Thoracic aorta (tissue), 2 donors: ENCODE data around the gene ABCF3. TPM values are rescaled to one million over a fixed set of nuclear protein-coding genes. Genes with fewer than 3 reads are reported as not detected.

ENCODE experiments used
- ATAC-seq: fragments of 150-250 bp; one replicate; pipeline ENCODE4 v1.8.0; 2017; ENCODE audit warnings: low read depth; ENCODE audit not compliant: insufficient number of reproducible peaks, low FRiP score
- DNase-seq: peaks from one replicate; pipeline ENCODE4 v3.0.0-alpha.2; 2020; ENCODE audit warnings: low spot score
- H3K27ac ChIP-seq, 2 donors: fragments of 200-600 bp; sonication (generic); 1 replicate in 1 of 2; 2 replicates in 1 of 2; pipeline ENCODE4 v1.5.1; 2016; ENCODE audit warnings: mild to moderate bottlenecking in 2 of 2, moderate library complexity in 2 of 2
- H3K27me3 ChIP-seq: fragments of 200-600 bp; sonication (generic); replicated peaks from 2 replicates; pipeline ENCODE4 v1.6.0; 2016; ENCODE audit warnings: mild to moderate bottlenecking; ENCODE audit not compliant: insufficient read depth
- H3K36me3 ChIP-seq: fragments of 200-600 bp; sonication (generic); one replicate; pipeline ENCODE4 v1.5.1; 2016
- H3K4me1 ChIP-seq, 2 donors: fragments of 200-600 bp; sonication (generic); 1 replicate in 1 of 2; 2 replicates in 1 of 2; pipeline versions ENCODE4 v1.5.1 to v1.6.0; 2016; ENCODE audit warnings: low read depth in 2 of 2, mild to moderate bottlenecking in 1 of 2; ENCODE audit not compliant: control insufficient read depth in 1 of 2
- H3K4me3 ChIP-seq: fragments of 200-600 bp; sonication (generic); 2 replicates; pipeline ENCODE4 v1.5.1; 2016; ENCODE audit warnings: mild to moderate bottlenecking
- H3K9me3 ChIP-seq: fragments of 200-600 bp; sonication (generic); 2 replicates; pipeline ENCODE4 v1.5.1; 2016
- CTCF ChIP-seq: fragments of 200-600 bp; sonication (generic); IDR thresholded peaks from one replicate; pipeline ENCODE4 v1.5.1; 2019; ENCODE audit warnings: antibody characterized with exemption
- total RNA-seq, 2 donors: library from RNA; depleted of rRNA; stranded (reverse); fragments of >200 nt; gene quantifications; one replicate each; pipeline versions ENCODE4 v1.1.0 to v1.2.3, GENCODE V29; 2016

The ABCF3 gene
- total RNA-seq, 2 donors from 2014 or later, result 50.2 to 62.1 TPM

- ATAC-seq, result no peak
- H3K9me3 ChIP-seq, result no peaks in the 10 kb centered on the region
- H3K27ac ChIP-seq, result no peak overlapping the region
- no peak for TF ChIP-seq CTCF
- H3K4me3 ChIP-seq, result no peak overlapping the region
- no peaks in the 10 kb centered on the region for H3K27me3 ChIP-seq
- H3K36me3 ChIP-seq, result peaks cover 33% of the 10 kb centered on the region
- H3K4me1 ChIP-seq, result no peaks in the 10 kb centered on the region
- DNase-seq, result no peak
Measured at GRCh38 chr3:184242297-184242685, 56.3 kb downstream of the ABCF3 start.

Other genes with a start within 250 kb of the ABCF3 start
- gene ABCC5, start 168.3 kb upstream of the ABCF3 start, total RNA-seq, result 10 to 100 TPM; 20.8 to 26.2 TPM
- gene HTR3D, start 154.5 kb upstream of the ABCF3 start, total RNA-seq, result not detected
- gene HTR3C, start 133.2 kb upstream of the ABCF3 start, total RNA-seq, result not detected
- not detected for gene HTR3E, start 89.1 kb upstream of the ABCF3 start, total RNA-seq
- 10 to 100 TPM; 38.7 to 39.7 TPM for gene EIF2B5, start 50.8 kb upstream of the ABCF3 start, total RNA-seq
- 100 to 1,000 TPM in 1 of 2 donors, 10 to 100 TPM in 1; 50.5 to 102 TPM for gene DVL3, start 30.8 kb upstream of the ABCF3 start, total RNA-seq
- gene AP2M1, start 11.3 kb upstream of the ABCF3 start, total RNA-seq, result 100 to 1,000 TPM; 194 to 203 TPM
- gene VWA5B2, start 43.4 kb downstream of the ABCF3 start, total RNA-seq, result not detected
- 10 to 100 TPM; 52.0 to 55.0 TPM for gene ALG3, start 62.8 kb downstream of the ABCF3 start, total RNA-seq
- 1 to 10 TPM; 3.8 to 4.0 TPM for gene EEF1AKMT4, start 63.5 kb downstream of the ABCF3 start, total RNA-seq
- not detected for gene CAMK2N2, start 75.4 kb downstream of the ABCF3 start, total RNA-seq
- gene ECE2, start 89.8 kb downstream of the ABCF3 start, total RNA-seq, result not detected
- gene PSMD2, start 113.0 kb downstream of the ABCF3 start, total RNA-seq, result 100 to 1,000 TPM; 160 to 213 TPM
- 100 to 1,000 TPM; 254 to 334 TPM for gene EIF4G1, start 128.4 kb downstream of the ABCF3 start, total RNA-seq
- gene FAM131A, start 151.4 kb downstream of the ABCF3 start, total RNA-seq, result 10 to 100 TPM; 55.4 to 91.8 TPM
- gene CLCN2, start 175.4 kb downstream of the ABCF3 start, total RNA-seq, result 1 to 10 TPM; 4.3 to 8.0 TPM
- 10 to 100 TPM; 49.5 to 53.7 TPM for gene POLR2H, start 175.5 kb downstream of the ABCF3 start, total RNA-seq
- 1 to 10 TPM in 1 of 2 donors, not detected in 1; 1.1 TPM for gene THPO, start 192.0 kb downstream of the ABCF3 start, total RNA-seq
- gene CHRD, start 193.9 kb downstream of the ABCF3 start, total RNA-seq, result 10 to 100 TPM; 19.5 to 21.7 TPM